HFF-Myc (cell line): ENCODE measurements around the gene MPST.

Experiments
- DNase-seq: peaks from one replicate; pipeline ENCODE4 v3.0.0-alpha.2; 2011; ENCODE audit warnings: low read depth; ENCODE audit errors: extremely low read depth
- H3K4me3 ChIP-seq: replicated peaks from 2 replicates; pipeline ENCODE4 v1.5.1; 2011; ENCODE audit warnings: low read depth, mild to moderate bottlenecking, control low read depth, low read length
- CTCF ChIP-seq: IDR thresholded peaks from 2 replicates; pipeline ENCODE4 v1.5.1; 2012; ENCODE audit warnings: mild to moderate bottlenecking, low read depth, low read length, control low read depth; ENCODE audit errors: missing control alignments

MPST gene

GRCh38 chr22:37072673-37073072 is 53.1 kb downstream of the MPST start:
- no peak for DNase-seq
- TF ChIP-seq CTCF = no peak
- no peak overlapping the region for H3K4me3 ChIP-seq

- no peak for TF ChIP-seq CTCF
- DNase-seq = no peak
- no peak overlapping the region for H3K4me3 ChIP-seq
These were observed 55.0 kb downstream of the MPST start for GRCh38 chr22:37074537-37074936.

GRCh38 chr22:37075046-37075445 is 55.5 kb downstream of the MPST start:
- no peak for DNase-seq
- no peak overlapping the region for H3K4me3 ChIP-seq
- TF ChIP-seq CTCF = no peak

GRCh38 chr22:37075822-37076433 is 56.4 kb downstream of the MPST start:
- no peak for TF ChIP-seq CTCF
- DNase-seq = no peak
- H3K4me3 ChIP-seq = no peak overlapping the region

- no peak for DNase-seq
- no peak overlapping the region for H3K4me3 ChIP-seq
- peak; percentile 99 for TF ChIP-seq CTCF
These were observed 58.4 kb downstream of the MPST start for GRCh38 chr22:37077802-37078448.

GRCh38 chr22:37079158-37079557 is 59.6 kb downstream of the MPST start:
- no peak for TF ChIP-seq CTCF
- DNase-seq = no peak
- H3K4me3 ChIP-seq = no peak overlapping the region
